HG02759 (cell line): Measurements from ENCODE around the gene IFITM1.
"Not testable (repeated sequence)": the region's sequence is repeated elsewhere in the genome, so short reads cannot be mapped to it uniquely, and the experiment has no call there.

Experiments
- ATAC-seq: cut with Tn5 transposase; IDR thresholded peaks from one replicate; pipeline ENCODE4 v1.9.1; 2021; ENCODE audit warnings: mild to moderate bottlenecking, moderate library complexity; ENCODE audit not compliant: unreplicated experiment

IFITM1 gene

DNA sequence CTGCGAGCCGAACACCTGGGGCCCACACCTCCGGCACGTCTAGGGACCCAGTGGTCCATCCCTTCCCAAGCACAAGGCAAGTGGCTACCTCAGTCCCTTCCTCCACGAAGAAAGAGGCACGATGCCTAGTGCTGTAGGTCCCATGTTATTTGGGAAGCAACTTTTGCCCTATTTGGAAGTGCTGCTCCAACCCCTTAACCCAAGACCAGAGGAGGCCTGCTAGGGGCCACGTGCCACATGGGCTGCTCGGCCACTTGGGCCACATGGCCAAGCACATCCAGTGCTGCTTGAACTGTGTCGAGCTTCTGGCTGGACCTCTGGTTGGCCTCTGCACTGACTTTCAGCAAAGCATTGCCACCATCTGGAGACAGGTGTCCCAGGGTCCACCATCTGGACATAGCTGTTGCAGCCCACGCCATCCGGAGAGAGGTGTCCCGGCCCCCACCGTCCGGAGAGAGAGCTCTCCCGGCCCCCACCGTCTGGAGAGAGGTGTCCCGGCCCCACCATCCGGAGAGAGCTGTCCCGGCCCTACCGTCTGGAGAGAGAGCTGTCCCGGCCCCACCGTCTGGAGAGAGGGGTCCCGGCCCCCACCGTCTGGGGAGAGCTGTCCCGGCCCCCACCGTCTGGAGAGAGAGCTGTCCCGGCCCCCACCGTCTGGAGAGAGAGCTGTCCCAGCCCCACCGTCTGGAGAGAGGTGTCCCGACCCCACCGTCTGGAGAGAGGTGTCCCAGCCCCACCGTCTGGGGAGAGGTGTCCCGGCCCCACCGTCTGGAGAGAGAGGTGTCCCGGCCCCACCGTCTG is 49.0 kb downstream of the IFITM1 start:
- no peak for ATAC-seq

GRCh38 chr11:363443-363805 is 49.6 kb downstream of the IFITM1 start:
- ATAC-seq, result not testable (repeated sequence)

DNA sequence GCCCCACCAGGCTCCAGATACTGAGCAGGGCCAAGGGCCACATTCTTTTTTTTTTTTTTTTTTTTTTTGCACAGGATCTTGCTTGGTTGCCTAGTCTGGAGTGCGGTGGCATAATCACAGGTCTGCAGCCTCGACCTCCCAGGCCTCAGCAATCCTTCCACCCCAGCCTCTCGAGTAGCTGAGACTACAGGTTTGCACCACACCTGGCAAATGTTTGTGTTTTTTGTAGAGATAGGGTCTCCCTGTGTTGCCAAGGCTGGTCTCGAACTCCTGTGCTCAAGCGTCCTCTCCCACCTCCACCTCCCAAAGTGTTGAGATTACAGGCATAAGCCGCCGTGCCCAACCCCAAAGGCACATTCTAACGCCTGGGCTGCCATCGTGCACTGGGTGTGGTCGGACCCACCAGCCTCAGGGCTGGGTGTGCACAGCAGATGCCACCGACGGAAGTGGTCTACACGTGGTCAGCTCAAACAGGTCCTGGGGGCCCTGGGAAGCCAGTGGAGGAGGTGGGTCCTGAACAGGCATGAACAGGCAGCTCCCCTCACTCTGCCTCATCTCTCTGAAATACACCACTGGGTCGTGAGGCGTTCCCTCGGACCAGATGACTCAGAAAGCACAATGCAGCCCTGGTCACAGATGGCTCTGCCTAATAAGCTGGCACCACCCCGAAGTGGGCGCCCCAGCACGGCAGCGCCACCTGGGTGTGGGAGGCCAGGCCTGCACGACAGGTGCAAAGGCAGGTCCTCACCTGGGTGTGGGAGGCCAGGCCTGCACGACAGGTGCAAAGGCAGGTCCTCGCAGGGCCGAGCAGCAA is 50.3 kb downstream of the IFITM1 start:
- ATAC-seq, result no peak
